Measurements from ENCODE around the gene C16orf96. TPM values are rescaled to one million over a fixed set of nuclear protein-coding genes. Genes with fewer than 3 reads are reported as not detected.

C16orf96 gene
- polyA plus RNA-seq, 2 of the 4 experiments (the other 2 are of a cell fraction), result 0.01 to 0.03 TPM

DNA sequence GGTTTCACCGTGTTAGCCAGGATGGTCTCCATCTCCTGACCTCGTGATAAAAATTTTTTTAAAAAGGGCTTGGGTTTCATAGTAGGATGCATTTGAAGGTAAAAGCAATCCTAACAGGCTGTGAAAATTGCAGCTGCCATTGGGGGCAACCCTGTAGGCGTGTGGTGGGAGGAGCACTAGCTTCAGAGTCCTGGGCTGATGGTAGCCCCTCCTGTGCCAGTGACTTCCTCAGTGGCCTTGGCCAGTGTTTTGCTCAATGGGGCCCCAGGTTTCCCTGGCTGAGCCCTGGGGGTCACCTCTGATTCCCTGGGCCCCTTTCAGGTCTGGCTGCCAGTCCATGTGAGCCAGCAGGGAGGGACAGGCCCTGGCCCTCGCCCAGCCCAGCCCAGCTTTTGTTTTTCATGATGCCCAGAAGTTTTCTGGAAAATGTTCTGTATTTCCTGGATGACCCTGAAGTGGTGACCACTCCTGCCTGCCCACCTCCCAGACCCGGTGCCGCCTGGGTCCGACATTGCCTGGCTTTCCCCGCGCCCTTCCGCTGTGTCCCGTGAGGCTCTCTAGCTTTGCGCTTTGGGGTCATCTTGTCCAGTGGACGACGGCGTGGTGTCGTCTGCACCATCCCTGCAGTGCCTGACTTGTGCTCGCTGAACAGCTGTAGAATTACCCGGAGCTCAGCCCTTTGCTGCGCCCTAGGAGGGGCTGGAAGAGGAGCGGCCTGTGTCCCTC is 77.9 kb downstream of the C16orf96 start:
- ATAC-seq (no peak), FAIRE-seq (no peak), DNase-seq (ENCODE audit: low read depth in 1 of 2, low spot score in 1 of 2) (no peak)
- TF ChIP-seq ZFP36 (IDR thresholded peaks at IDR 0.05; ENCODE audit: borderline replicate concordance, partially characterized antibody) (no peak), CEBPB (IDR thresholded peaks at IDR 0.05) (no peak), NPAS2 (CRISPR knock-in tag; IDR thresholded peaks at IDR 0.05; ENCODE audit: borderline replicate concordance) (no peak), POLR2A (IDR thresholded peaks at IDR 0.05; ENCODE audit: low read length) (no peak), RFX5 (IDR thresholded peaks at IDR 0.05) (no peak), JUN (IDR thresholded peaks at IDR 0.05) (no peak), PHF8 (IDR thresholded peaks at IDR 0.05; ENCODE audit: borderline replicate concordance, low read depth) (no peak), KDM1A (IDR thresholded peaks at IDR 0.05; ENCODE audit: low read depth) (no peak), ESRRA (IDR thresholded peaks at IDR 0.05; ENCODE audit: borderline replicate concordance, low read length) (no peak), ZSCAN20 (CRISPR knock-in tag; IDR thresholded peaks at IDR 0.05) (no peak), EHMT2 (IDR thresholded peaks at IDR 0.05; ENCODE audit: low read depth) (no peak), TP53 (CRISPR knock-in tag; IDR thresholded peaks at IDR 0.05) (no peak), RARB (CRISPR knock-in tag; IDR thresholded peaks at IDR 0.05) (no peak), EP300 (IDR thresholded peaks at IDR 0.05) (no peak)
- TF ChIP-seq, protein P1, sequence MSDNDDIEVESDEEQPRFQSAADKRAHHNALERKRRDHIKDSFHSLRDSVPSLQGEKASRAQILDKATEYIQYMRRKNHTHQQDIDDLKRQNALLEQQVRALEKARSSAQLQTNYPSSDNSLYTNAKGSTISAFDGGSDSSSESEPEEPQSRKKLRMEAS (IDR thresholded peaks at IDR 0.05), result no peak
- TF ChIP-seq, protein P2, sequence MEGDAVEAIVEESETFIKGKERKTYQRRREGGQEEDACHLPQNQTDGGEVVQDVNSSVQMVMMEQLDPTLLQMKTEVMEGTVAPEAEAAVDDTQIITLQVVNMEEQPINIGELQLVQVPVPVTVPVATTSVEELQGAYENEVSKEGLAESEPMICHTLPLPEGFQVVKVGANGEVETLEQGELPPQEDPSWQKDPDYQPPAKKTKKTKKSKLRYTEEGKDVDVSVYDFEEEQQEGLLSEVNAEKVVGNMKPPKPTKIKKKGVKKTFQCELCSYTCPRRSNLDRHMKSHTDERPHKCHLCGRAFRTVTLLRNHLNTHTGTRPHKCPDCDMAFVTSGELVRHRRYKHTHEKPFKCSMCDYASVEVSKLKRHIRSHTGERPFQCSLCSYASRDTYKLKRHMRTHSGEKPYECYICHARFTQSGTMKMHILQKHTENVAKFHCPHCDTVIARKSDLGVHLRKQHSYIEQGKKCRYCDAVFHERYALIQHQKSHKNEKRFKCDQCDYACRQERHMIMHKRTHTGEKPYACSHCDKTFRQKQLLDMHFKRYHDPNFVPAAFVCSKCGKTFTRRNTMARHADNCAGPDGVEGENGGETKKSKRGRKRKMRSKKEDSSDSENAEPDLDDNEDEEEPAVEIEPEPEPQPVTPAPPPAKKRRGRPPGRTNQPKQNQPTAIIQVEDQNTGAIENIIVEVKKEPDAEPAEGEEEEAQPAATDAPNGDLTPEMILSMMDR (IDR thresholded peaks at IDR 0.05), result no peak
- ChIA-PET POLR2A (no interaction called here), CTCF (interaction anchor here (0.7 to 5.1 kb wide), 7 partner anchors 10 to 170 kb away, joined by 3 to 35 read pairs (median 6); partner anchors contain the start of gene MGRN1)
- 93% methylated on average over 18 of the region's 20 CpGs for WGBS (ENCODE audit: missing lambda C conversion rate)
- Histone ChIP-seq H3K4me2 (no peak overlapping the region), H3K9me3 (peaks cover 10% of the 10 kb centered on the region; the same call in 2 of the 3 replicates), H3K4me3 (no peak overlapping the region), H3K27ac (no peak overlapping the region), H3K4me1 (no peaks in the 10 kb centered on the region)

DNA sequence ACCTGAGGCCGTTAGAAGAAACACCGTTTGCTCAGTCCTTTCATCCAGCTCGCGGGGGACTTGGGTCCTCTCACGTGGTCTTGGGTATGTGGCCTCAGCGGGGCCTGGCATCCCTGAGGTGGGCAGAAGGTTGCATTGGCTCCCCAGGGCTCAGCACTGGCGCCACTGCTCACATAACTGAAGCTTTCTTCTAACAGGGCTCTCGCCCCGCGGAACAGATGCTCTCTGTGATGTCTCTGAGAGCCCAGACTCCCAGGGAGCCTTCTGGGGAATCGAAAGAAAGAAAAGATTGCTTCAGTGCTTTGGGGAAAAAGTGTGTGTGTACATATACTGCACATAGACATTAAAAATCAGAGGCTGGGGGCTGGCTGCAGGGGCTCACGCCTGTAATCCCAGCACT is 78.6 kb downstream of the C16orf96 start:
- Histone ChIP-seq H3K4me2 (no peak overlapping the region), H3K27ac (no peak overlapping the region), H3K9me3 (peaks cover 10% of the 10 kb centered on the region; the same call in 2 of the 3 replicates), H3K4me3 (no peak overlapping the region), H3K4me1 (no peaks in the 10 kb centered on the region)
- no peak for ATAC-seq
- no peak for FAIRE-seq
- 92% methylated on average over 12 of the region's 12 CpGs for WGBS (ENCODE audit: missing lambda C conversion rate)
- POLR2A ChIA-PET, result no interaction called here
- TF ChIP-seq, protein P3, sequence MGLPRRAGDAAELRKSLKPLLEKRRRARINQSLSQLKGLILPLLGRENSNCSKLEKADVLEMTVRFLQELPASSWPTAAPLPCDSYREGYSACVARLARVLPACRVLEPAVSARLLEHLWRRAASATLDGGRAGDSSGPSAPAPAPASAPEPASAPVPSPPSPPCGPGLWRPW (IDR thresholded peaks at IDR 0.05), result no peak
- TF ChIP-seq RARB (CRISPR knock-in tag; IDR thresholded peaks at IDR 0.05) (no peak), CEBPB (IDR thresholded peaks at IDR 0.05) (no peak), PHF8 (IDR thresholded peaks at IDR 0.05; ENCODE audit: borderline replicate concordance, low read depth) (no peak), RNF2 (IDR thresholded peaks at IDR 0.05; ENCODE audit: borderline replicate concordance, low read depth) (no peak), ZC3H11A (IDR thresholded peaks at IDR 0.05) (no peak), MAZ (IDR thresholded peaks at IDR 0.05; ENCODE audit: borderline replicate concordance, low read depth, low read length) (no peak), FOXS1 (CRISPR knock-in tag; IDR thresholded peaks at IDR 0.05) (no peak), MAFK (IDR thresholded peaks at IDR 0.05; ENCODE audit: partially characterized antibody) (no peak)
- TF ChIP-seq, protein P4, sequence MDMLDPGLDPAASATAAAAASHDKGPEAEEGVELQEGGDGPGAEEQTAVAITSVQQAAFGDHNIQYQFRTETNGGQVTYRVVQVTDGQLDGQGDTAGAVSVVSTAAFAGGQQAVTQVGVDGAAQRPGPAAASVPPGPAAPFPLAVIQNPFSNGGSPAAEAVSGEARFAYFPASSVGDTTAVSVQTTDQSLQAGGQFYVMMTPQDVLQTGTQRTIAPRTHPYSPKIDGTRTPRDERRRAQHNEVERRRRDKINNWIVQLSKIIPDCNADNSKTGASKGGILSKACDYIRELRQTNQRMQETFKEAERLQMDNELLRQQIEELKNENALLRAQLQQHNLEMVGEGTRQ (IDR thresholded peaks at IDR 0.05), result no peak
- TF ChIP-seq, protein P2 (IDR thresholded peaks at IDR 0.05), result no peak
- DNase-seq (ENCODE audit: low read depth in 1 of 2, low spot score in 1 of 2), result no peak
- CTCF ChIA-PET, result interaction anchor here (1.2 to 5.1 kb wide), 5 partner anchors 10 to 86 kb away, joined by 3 to 35 read pairs (median 9); partner anchors contain the start of gene MGRN1

All from A549 (cell line).